IMR-90 (cell line): ENCODE data around the gene DMRTC2. TPM values are rescaled to one million over a fixed set of nuclear protein-coding genes. Genes with fewer than 3 reads are reported as not detected.

Experiments
- ATAC-seq: fragments of 200-7000 bp; cut with Tn5 transposase; 2 replicates; pipeline ENCODE4 v1.9.1; 2020; ENCODE audit warnings: low read depth, mild to moderate bottlenecking, moderate library complexity
- BruUV-seq: library from RNA; stranded (reverse); fragments of 400-500 nt; replicated peaks from 2 replicates; lab custom pipeline; 2021; lab: Mats Ljungman, UMichigan
- CTCF ChIA-PET: fragments of 300-600 bp; formaldehyde crosslinking; extraction: SDS; loops from one replicate; lab custom pipeline; 2021; ENCODE audit warnings: antibody characterized with exemption; lab: Yijun Ruan, JAX
- POLR2A ChIA-PET: fragments of 300-600 bp; sonication (Branson Sonifier 250); formaldehyde crosslinking; loops from one replicate; lab custom pipeline; 2022; ENCODE audit warnings: antibody characterized with exemption; ENCODE audit not compliant: unreplicated experiment; lab: Charles Lee
- DNase-seq: peaks from one replicate; pipeline ENCODE4 v3.0.0; 2013
- H2AFZ ChIP-seq: replicated peaks from 2 replicates; pipeline ENCODE3; 2013; ENCODE audit warnings: low read length, mild to moderate bottlenecking; ENCODE audit not compliant: poor library complexity
- H2AK5ac ChIP-seq: 2 replicates; pipeline ENCODE4 v1.6.1; 2013; ENCODE audit warnings: low read depth, low read length, inconsistent platforms
- H2AK9ac ChIP-seq: replicated peaks from 2 replicates; pipeline ENCODE3; 2013; ENCODE audit warnings: mild to moderate bottlenecking, low read depth, low read length, moderate library complexity; ENCODE audit not compliant: poor library complexity
- H2BK120ac ChIP-seq: 2 replicates; pipeline ENCODE4 v1.6.1; 2013; ENCODE audit warnings: low read depth, low read length, inconsistent platforms
- H2BK15ac ChIP-seq: 3 replicates; pipeline ENCODE4 v1.6.1; 2013; ENCODE audit warnings: low read depth, low read length, inconsistent platforms
- H2BK20ac ChIP-seq: 2 replicates; pipeline ENCODE4 v1.6.1; 2013; ENCODE audit warnings: low read depth, mild to moderate bottlenecking, inconsistent platforms, low read length, moderate library complexity
- H2BK5ac ChIP-seq: 2 replicates; pipeline ENCODE4 v1.6.1; 2013; ENCODE audit warnings: mild to moderate bottlenecking, low read depth, low read length, inconsistent platforms; ENCODE audit not compliant: poor library complexity, severe bottlenecking
- H3K14ac ChIP-seq: replicated peaks from 2 replicates; pipeline ENCODE4 v1.6.1; 2013; ENCODE audit warnings: low read depth, low read length, inconsistent platforms
- H3K18ac ChIP-seq: 2 replicates; pipeline ENCODE4 v1.6.1; 2013; ENCODE audit warnings: low read depth, low read length, control low read depth
- H3K23ac ChIP-seq: 2 replicates; pipeline ENCODE4 v1.6.1; 2013; ENCODE audit warnings: low read depth, low read length, inconsistent platforms
- H3K27ac ChIP-seq: 2 replicates; pipeline ENCODE4 v1.5.1; 2013; ENCODE audit warnings: mild to moderate bottlenecking, control low read depth, low read length; ENCODE audit not compliant: insufficient read depth
- H3K27me3 ChIP-seq: 2 replicates; pipeline ENCODE4 v1.6.1; 2013; ENCODE audit warnings: low read length; ENCODE audit not compliant: control insufficient read depth, insufficient read depth
- H3K36me3 ChIP-seq: 2 replicates; pipeline ENCODE4 v1.6.1; 2013; ENCODE audit warnings: low read length, mixed read lengths; ENCODE audit not compliant: control insufficient read depth, insufficient read depth
- H3K4ac ChIP-seq: 2 replicates; pipeline ENCODE4 v1.6.1; 2013; ENCODE audit warnings: low read depth, low read length, inconsistent platforms
- H3K4me1 ChIP-seq: 2 replicates; pipeline ENCODE4 v1.6.1; 2013; ENCODE audit warnings: low read length, mixed read lengths; ENCODE audit not compliant: control insufficient read depth, insufficient read depth
- H3K4me2 ChIP-seq: 2 replicates; pipeline ENCODE4 v1.6.1; 2013; ENCODE audit warnings: low read depth, mild to moderate bottlenecking, control low read depth, low read length, moderate library complexity
- H3K4me3 ChIP-seq: 2 replicates; pipeline ENCODE4 v1.5.1; 2013; ENCODE audit warnings: low read depth, mild to moderate bottlenecking, control low read depth, low read length, moderate library complexity; ENCODE audit not compliant: insufficient read depth
- H3K56ac ChIP-seq: 2 replicates; pipeline ENCODE4 v1.6.1; 2013; ENCODE audit warnings: low read length, inconsistent platforms; ENCODE audit not compliant: insufficient read depth; ENCODE audit errors: extremely low read depth
- H3K79me1 ChIP-seq, 2 experiments: 2 replicates each; pipeline ENCODE4 v1.6.1; 2013; ENCODE audit warnings: low read length in 2 of 2, inconsistent platforms in 1 of 2, low read depth in 1 of 2
- H3K9ac ChIP-seq: 2 replicates; pipeline ENCODE4 v1.6.1; 2013; ENCODE audit warnings: low read depth, low read length, control low read depth
- H3K9me1 ChIP-seq: 2 replicates; pipeline ENCODE4 v1.6.1; 2013; ENCODE audit warnings: low read length, inconsistent platforms; ENCODE audit not compliant: insufficient read depth
- H3K9me3 ChIP-seq: 2 replicates; pipeline ENCODE4 v1.6.1; 2013; ENCODE audit warnings: low read length; ENCODE audit not compliant: control insufficient read depth, insufficient read depth
- H4K20me1 ChIP-seq: 2 replicates; pipeline ENCODE4 v1.6.1; 2013; ENCODE audit warnings: low read length, inconsistent platforms; ENCODE audit not compliant: insufficient read depth
- H4K5ac ChIP-seq: 2 replicates; pipeline ENCODE4 v1.6.1; 2013; ENCODE audit warnings: mild to moderate bottlenecking, low read depth, low read length, control low read depth
- H4K8ac ChIP-seq, 2 experiments: 2 replicates each; pipeline ENCODE4 v1.6.1; 2013; ENCODE audit warnings: low read depth in 2 of 2, low read length in 2 of 2, control low read depth in 1 of 2, inconsistent platforms in 1 of 2
- H4K91ac ChIP-seq: 2 replicates; pipeline ENCODE4 v1.6.1; 2013; ENCODE audit warnings: low read depth, low read length, inconsistent platforms; ENCODE audit not compliant: insufficient read depth
- BHLHE40 ChIP-seq: fragments of 150-350 bp; IDR thresholded peaks from 2 replicates; pipeline ENCODE4 v1.6.1; 2016; ENCODE audit warnings: mild to moderate bottlenecking, low read depth, low read length
- CEBPB ChIP-seq: IDR thresholded peaks from 2 replicates; pipeline ENCODE4 v1.6.1; 2012; ENCODE audit warnings: low read depth, low read length, improper control_type of control experiment
- CHD1 ChIP-seq: IDR thresholded peaks from 2 replicates; pipeline ENCODE4 v1.6.1; 2012; ENCODE audit warnings: low read depth, low read length, improper control_type of control experiment
- CTCF ChIP-seq: conservative IDR thresholded peaks from 2 replicates; pipeline ENCODE4 v1.5.1; 2012; ENCODE audit warnings: mild to moderate bottlenecking, low read depth, low read length, improper control_type of control experiment
- MAFK ChIP-seq: IDR thresholded peaks from 2 replicates; pipeline ENCODE4 v1.6.1; 2012; ENCODE audit warnings: low read depth, low read length, improper control_type of control experiment
- MAZ ChIP-seq: IDR thresholded peaks from 2 replicates; pipeline ENCODE4 v1.6.1; 2012; ENCODE audit warnings: low read depth, mild to moderate bottlenecking, low read length, improper control_type of control experiment, moderate library complexity, borderline replicate concordance
- MXI1 ChIP-seq: IDR thresholded peaks from 2 replicates; pipeline ENCODE4 v1.6.1; 2012; ENCODE audit warnings: low read depth, mild to moderate bottlenecking, low read length, moderate library complexity, borderline replicate concordance
- NFE2L2 ChIP-seq: fragments of 150-350 bp; IDR thresholded peaks from 2 replicates; pipeline ENCODE4 v1.6.1; 2016; ENCODE audit warnings: low read depth, mild to moderate bottlenecking, low read length
- POLR2A ChIP-seq: IDR thresholded peaks from 2 replicates; pipeline ENCODE4 v1.6.1; 2012; ENCODE audit warnings: mild to moderate bottlenecking, low read depth, low read length
- RAD21 ChIP-seq: IDR thresholded peaks from 2 replicates; pipeline ENCODE4 v1.6.1; 2012; ENCODE audit warnings: low read length, improper control_type of control experiment
- RCOR1 ChIP-seq: IDR thresholded peaks from 2 replicates; pipeline ENCODE4 v1.6.1; 2012; ENCODE audit warnings: mild to moderate bottlenecking, low read length, improper control_type of control experiment; ENCODE audit not compliant: insufficient replicate concordance
- RFX5 ChIP-seq: IDR thresholded peaks from 2 replicates; pipeline ENCODE4 v1.8.0; 2012; ENCODE audit warnings: low read depth, mild to moderate bottlenecking, low read length, moderate library complexity
- SMC3 ChIP-seq: fragments of 150-350 bp; IDR thresholded peaks from 2 replicates; pipeline ENCODE4 v1.6.1; 2016; ENCODE audit warnings: low read depth, mild to moderate bottlenecking, antibody characterized with exemption, low read length, moderate library complexity
- USF2 ChIP-seq: fragments of 150-350 bp; IDR thresholded peaks from 2 replicates; pipeline ENCODE4 v1.6.1; 2017; ENCODE audit warnings: mild to moderate bottlenecking, antibody characterized with exemption, low read length, low read depth
- WGBS, 2 experiments: methylation state at CpG; one replicate each; pipeline versions ENCODE4 v1.1.5 to v1.1.7; 2013; ENCODE audit warnings: missing lambda C conversion rate in 2 of 2; ENCODE audit not compliant: insufficient read length in 1 of 2; ENCODE audit errors: extremely low coverage in 2 of 2; 5-methylcytosine and 5-hydroxymethylcytosine counted together
- dilution Hi-C: fragments of 300-500 bp; cut with HindIII; formaldehyde crosslinking; loops from one replicate; pipeline ENCODE4 v1.14.3; 2018; ENCODE audit warnings: low sequenced_read_pairs; ENCODE audit not compliant: unreplicated experiment
- in situ Hi-C: fragments of 300-500 bp; cut with MboI; formaldehyde crosslinking; loops from 3 replicates; pipeline ENCODE4 v1.14.3; 2019; ENCODE audit warnings: low sequenced_read_pairs, inconsistent platforms, mixed read lengths
- intact Hi-C: fragments of 100-400 bp; cut with micrococcal nuclease; formaldehyde crosslinking; loops from 2 replicates; pipeline ENCODE4 v1.10.0; 2022
- polyA plus RNA-seq, 3 experiments: library from polyadenylated mRNA; depleted of rRNA; stranded (reverse); fragments of >200 nt; gene quantifications; 2 replicates each; pipeline ENCODE4 v1.2.3, GENCODE V29; 2012; ENCODE audit warnings: low replicate concordance in 1 of 3
- total RNA-seq: library from RNA; depleted of rRNA; stranded (reverse); fragments of >200 nt; gene quantifications from 2 replicates; pipeline ENCODE4 v1.2.3, GENCODE V29; 2012
- TF ChIP-seq, protein P1 (sequence below): fragments of 150-350 bp; IDR thresholded peaks from 2 replicates; pipeline ENCODE4 v1.6.1; 2016; ENCODE audit warnings: low read depth, mild to moderate bottlenecking, low read length, moderate library complexity, borderline replicate concordance

The DMRTC2 gene
- total and polyA plus RNA-seq, 2 of the 4 experiments (the other 2 are of a cell fraction): not detected

GRCh38 chr19:41804336-41804735 is 40.5 kb upstream of the DMRTC2 start:
- Histone ChIP-seq H2BK15ac (no peak overlapping the region), H3K23ac (no peak overlapping the region), H3K9ac (no peak overlapping the region), H3K79me1 (no peaks in the 10 kb centered on the region), H3K18ac (no peak overlapping the region), H3K4me2 (no peak overlapping the region), H4K8ac (no peak overlapping the region), H2AFZ (no peak overlapping the region), H2BK20ac (no peak overlapping the region), H2BK120ac (no peak overlapping the region), H4K20me1 (no peaks in the 10 kb centered on the region), H3K36me3 (no peaks in the 10 kb centered on the region), H2AK5ac (no peak overlapping the region), H4K5ac (no peak overlapping the region), H3K4me3 (no peak overlapping the region), H3K4ac (no peak overlapping the region), H3K56ac (no peak overlapping the region), H3K27ac (no peak overlapping the region), H2BK5ac (no peak overlapping the region), H4K91ac (no peak overlapping the region), H3K9me3 (no peaks in the 10 kb centered on the region), H2AK9ac (no peak overlapping the region), H3K27me3 (no peaks in the 10 kb centered on the region; the same call in 1 of the 2 replicates), H3K4me1 (no peaks in the 10 kb centered on the region), H3K9me1 (no peaks in the 10 kb centered on the region), H3K14ac (no peak overlapping the region)
- TF ChIP-seq RCOR1 (no peak), RAD21 (no peak), POLR2A (no peak), USF2 (no peak), CTCF (no peak), RFX5 (no peak), CHD1 (no peak), BHLHE40 (no peak), MAZ (no peak), SMC3 (no peak), CEBPB (no peak), MAFK (no peak), MXI1 (no peak), NFE2L2 (no peak)
- TF ChIP-seq, protein P1, sequence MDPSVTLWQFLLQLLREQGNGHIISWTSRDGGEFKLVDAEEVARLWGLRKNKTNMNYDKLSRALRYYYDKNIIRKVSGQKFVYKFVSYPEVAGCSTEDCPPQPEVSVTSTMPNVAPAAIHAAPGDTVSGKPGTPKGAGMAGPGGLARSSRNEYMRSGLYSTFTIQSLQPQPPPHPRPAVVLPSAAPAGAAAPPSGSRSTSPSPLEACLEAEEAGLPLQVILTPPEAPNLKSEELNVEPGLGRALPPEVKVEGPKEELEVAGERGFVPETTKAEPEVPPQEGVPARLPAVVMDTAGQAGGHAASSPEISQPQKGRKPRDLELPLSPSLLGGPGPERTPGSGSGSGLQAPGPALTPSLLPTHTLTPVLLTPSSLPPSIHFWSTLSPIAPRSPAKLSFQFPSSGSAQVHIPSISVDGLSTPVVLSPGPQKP: no peak
- CTCF ChIA-PET: interaction anchor here (2.0 kb wide), 1 partner anchor 12 kb away, joined by 5 read pairs; no protein-coding TSS in a partner anchor
- intact Hi-C loops (no loop called here), dilution Hi-C loops (no loop called here), in situ Hi-C loops (no loop called here)
- ATAC-seq (no peak), DNase-seq (no peak)
- POLR2A ChIA-PET: no interaction called here
- WGBS, 2 experiments: no CpG with 5 or more reads among the region's 3 CpGs
- BruUV-seq: no TSS peak
